ENCODE results near the gene COPG2. TPM values are rescaled to one million over a fixed set of nuclear protein-coding genes. Genes with fewer than 3 reads are reported as not detected.
"Not testable (repeated sequence)": the region's sequence is repeated elsewhere in the genome, so short reads cannot be mapped to it uniquely, and the experiment has no call there.

Gene COPG2
- total and polyA plus RNA-seq, 9 donors = 23.8 to 64.1 (median 42.3) TPM

GRCh38 chr7:130593033-130593432 is 75.5 kb downstream of the COPG2 start:
- intact Hi-C loops (cut with DNase I) = no loop called here
- WGBS, 3 donors = 96 to 100% (median 96%) methylated on average over 1 of the region's 1 CpG
- Histone ChIP-seq H3K27ac (no peak overlapping the region), H3K4me1 (ENCODE audit: insufficient read depth) (no peaks in the 10 kb centered on the region), H3K4me3 (no peak overlapping the region), H3K36me3 (no peaks in the 10 kb centered on the region), H3K27me3 (no peaks in the 10 kb centered on the region), H3K9me3 (no peaks in the 10 kb centered on the region)
- no peak for DNase-seq
- TF ChIP-seq POLR2A (IDR thresholded peaks at IDR 0.05) (no peak), EP300 (IDR thresholded peaks at IDR 0.05) (no peak), CTCF (IDR thresholded peaks at IDR 0.05) (no peak)

- 97% methylated on average over 28 of the region's 30 CpGs; no CpG with 5 or more reads in 2 of the 3 donors for WGBS, 3 donors
Observed at GRCh38 chr7:130591464-130591863, 77.1 kb downstream of the COPG2 start.

GRCh38 chr7:130585932-130586331 is 82.6 kb downstream of the COPG2 start:
- H3K9me3 ChIP-seq; H3K4me1 ChIP-seq (ENCODE audit: insufficient read depth); H3K36me3 ChIP-seq; H3K27ac ChIP-seq; intact Hi-C loops (cut with DNase I); H3K27me3 ChIP-seq; DNase-seq; H3K4me3 ChIP-seq: not testable (repeated sequence)
- 93 to 98% (median 95%) methylated on average over 2 of the region's 2 CpGs for WGBS, 3 donors

More at GRCh38 chr7:130591464-130591863, 77.1 kb downstream of the COPG2 start:
- H3K4me1 ChIP-seq (ENCODE audit: insufficient read depth); DNase-seq; H3K27ac ChIP-seq; H3K4me3 ChIP-seq; intact Hi-C loops (cut with DNase I); H3K9me3 ChIP-seq; H3K27me3 ChIP-seq; H3K36me3 ChIP-seq: not testable (repeated sequence)

GRCh38 chr7:130575110-130575509 is 93.4 kb downstream of the COPG2 start:
- H3K9me3 ChIP-seq; H3K4me1 ChIP-seq (ENCODE audit: insufficient read depth); H3K27me3 ChIP-seq; H3K36me3 ChIP-seq; DNase-seq; H3K27ac ChIP-seq; H3K4me3 ChIP-seq; intact Hi-C loops (cut with DNase I): not testable (repeated sequence)
- 94 to 95% (median 95%) methylated on average over 3 of the region's 3 CpGs for WGBS, 3 donors

- DNase-seq; H3K4me3 ChIP-seq; H3K27ac ChIP-seq; H3K36me3 ChIP-seq; H3K27me3 ChIP-seq; H3K4me1 ChIP-seq (ENCODE audit: insufficient read depth); H3K9me3 ChIP-seq; intact Hi-C loops (cut with DNase I): not testable (repeated sequence)
Observed at GRCh38 chr7:130570144-130570543, 98.4 kb downstream of the COPG2 start.

- Histone ChIP-seq H3K9me3 (no peaks in the 10 kb centered on the region), H3K4me1 (ENCODE audit: insufficient read depth) (peaks cover 4% of the 10 kb centered on the region), H3K36me3 (no peaks in the 10 kb centered on the region), H3K27me3 (no peaks in the 10 kb centered on the region), H3K4me3 (no peak overlapping the region), H3K27ac (no peak overlapping the region)
- 95 to 100% (median 98%) methylated on average over 2 of the region's 2 CpGs for WGBS, 3 donors
- DNase-seq = no peak
- intact Hi-C loops (cut with DNase I) = no loop called here
- TF ChIP-seq POLR2A (IDR thresholded peaks at IDR 0.05) = no peak
Observed at GRCh38 chr7:130566898-130567280, 101.7 kb downstream of the COPG2 start.

- H3K4me1 ChIP-seq (ENCODE audit: insufficient read depth) = peaks cover 4% of the 10 kb centered on the region
- 68 to 69% (median 69%) methylated on average over 9 of the region's 9 CpGs for WGBS, 3 donors
- no peaks in the 10 kb centered on the region for H3K36me3 ChIP-seq
- no peaks in the 10 kb centered on the region for H3K9me3 ChIP-seq
- peak in 3 of 5 donors; percentile 21 to 55 (median 23) for DNase-seq
- no peak overlapping the region for H3K4me3 ChIP-seq
- no peak overlapping the region for H3K27ac ChIP-seq
- no peaks in the 10 kb centered on the region for H3K27me3 ChIP-seq
- TF ChIP-seq POLR2A (IDR thresholded peaks at IDR 0.05) = no peak
- no peak for TF ChIP-seq CTCF (IDR thresholded peaks at IDR 0.05)
- no peak for TF ChIP-seq EP300 (IDR thresholded peaks at IDR 0.05)
- intact Hi-C loops (cut with DNase I) = no loop called here
Observed at GRCh38 chr7:130566168-130566897, 102.2 kb downstream of the COPG2 start.
